CD4-positive, alpha-beta memory T cell (primary cell): ENCODE data around the gene SHROOM2. TPM values are rescaled to one million over a fixed set of nuclear protein-coding genes. Genes with fewer than 3 reads are reported as not detected.

Experiments used
- CTCF ChIA-PET: fragments of 350-600 bp; sonication (Branson Sonifier 250); formaldehyde crosslinking; loops from one replicate; lab custom pipeline; 2021; ENCODE audit warnings: inconsistent platforms; ENCODE audit not compliant: partially characterized antibody; lab: Charles Lee
- POLR2A ChIA-PET: fragments of 350-600 bp; sonication (Branson Sonifier 250); formaldehyde crosslinking; loops from one replicate; lab custom pipeline; 2021; ENCODE audit not compliant: partially characterized antibody; lab: Charles Lee
- DNase-seq, 5 donors: peaks; one replicate each; pipeline versions ENCODE4 v3.0.0 to v3.0.0-alpha.2; 2020 to 2022; ENCODE audit warnings: mixed read lengths in 1 of 5
- H3K27ac ChIP-seq: one replicate; pipeline ENCODE4 v1.7.0; 2013; ENCODE audit warnings: low read depth, low read length
- H3K27me3 ChIP-seq: 2 replicates; pipeline ENCODE4 v1.7.0; 2013; ENCODE audit warnings: mild to moderate bottlenecking, low read length, moderate library complexity; ENCODE audit not compliant: insufficient read depth
- H3K36me3 ChIP-seq: 2 replicates; pipeline ENCODE4 v1.7.0; 2013; ENCODE audit warnings: mild to moderate bottlenecking, low read length, moderate library complexity; ENCODE audit not compliant: insufficient read depth
- H3K4me1 ChIP-seq: 2 replicates; pipeline ENCODE4 v1.7.0; 2013; ENCODE audit warnings: mild to moderate bottlenecking, low read length, moderate library complexity; ENCODE audit not compliant: insufficient read depth
- H3K4me3 ChIP-seq, 2 donors: one replicate each; pipeline ENCODE4 v1.7.0; 2013; ENCODE audit warnings: low read length in 2 of 2, mild to moderate bottlenecking in 1 of 2
- H3K9me3 ChIP-seq, 2 donors: one replicate each; pipeline ENCODE4 v1.7.0; 2013; ENCODE audit warnings: low read length in 2 of 2, control low read depth in 1 of 2; ENCODE audit not compliant: control insufficient read depth in 1 of 2
- H3K27ac Mint-ChIP-seq, 7 donors: one replicate each; pipeline ENCODE4 v1.8.0; 2020 to 2021; ENCODE audit warnings: mixed read lengths in 7 of 7, mild to moderate bottlenecking in 6 of 7, inconsistent platforms in 3 of 7, moderate library complexity in 3 of 7
- H3K27me3 Mint-ChIP-seq, 2 donors: one replicate each; pipeline ENCODE4 v1.8.0; 2020 to 2021; ENCODE audit warnings: mixed read lengths in 2 of 2
- H3K36me3 Mint-ChIP-seq, 2 donors: one replicate each; pipeline ENCODE4 v1.8.0; 2020 to 2021; ENCODE audit warnings: mixed read lengths in 2 of 2, inconsistent platforms in 1 of 2, mild to moderate bottlenecking in 1 of 2
- H3K4me1 Mint-ChIP-seq, 4 donors: one replicate each; pipeline ENCODE4 v1.8.0; 2020 to 2021; ENCODE audit warnings: mixed read lengths in 4 of 4, mild to moderate bottlenecking in 1 of 4
- H3K4me3 Mint-ChIP-seq, 8 donors: one replicate each; pipeline ENCODE4 v1.8.0; 2020 to 2021; ENCODE audit warnings: mixed read lengths in 8 of 8, mild to moderate bottlenecking in 7 of 8, moderate library complexity in 6 of 8, inconsistent platforms in 3 of 8
- H3K9me3 Mint-ChIP-seq, 8 donors: one replicate each; pipeline ENCODE4 v1.8.0; 2020 to 2021; ENCODE audit warnings: mixed read lengths in 8 of 8, mild to moderate bottlenecking in 5 of 8, inconsistent platforms in 3 of 8, moderate library complexity in 1 of 8
- intact Hi-C: fragments of 100-400 bp; cut with micrococcal nuclease; formaldehyde crosslinking; loops from one replicate; pipeline ENCODE4 v1.15.1; 2023
- polyA plus RNA-seq, 2 donors: library from polyadenylated mRNA; unstranded; fragments of 300-500 nt; fragmentation: Illumina TruSeq; gene quantifications; one replicate each; pipeline ENCODE4 v1.2.3, GENCODE V29; 2021
- total RNA-seq, 2 experiments: library from RNA; stranded (reverse); gene quantifications; one replicate each; pipeline ENCODE4 v1.2.3, GENCODE V29; 2021

The SHROOM2 gene
- total and polyA plus RNA-seq, 4 experiments from 2014 or later, result not detected

GRCh38 chrX:9867226-9867625 lies 81.0 kb downstream of the SHROOM2 start:
- Mint-ChIP-seq H3K9me3 (peaks cover 0 to 3% (median 0%) of the 10 kb centered on the region in 8 donors), H3K4me1 (no peaks in the 10 kb centered on the region), H3K27ac (no peak overlapping the region), H3K36me3 (no peaks in the 10 kb centered on the region), H3K4me3 (no peak overlapping the region), H3K27me3 (peaks cover 16 to 18% of the 10 kb centered on the region in 2 donors)
- Histone ChIP-seq H3K27me3 (no peaks in the 10 kb centered on the region), H3K4me1 (no peaks in the 10 kb centered on the region), H3K4me3 (no peak overlapping the region), H3K36me3 (no peaks in the 10 kb centered on the region), H3K27ac (no peak overlapping the region), H3K9me3 (no peaks in the 10 kb centered on the region)
- CTCF ChIA-PET, result no interaction called here
- POLR2A ChIA-PET, result no interaction called here
- no peak for DNase-seq
- intact Hi-C loops, result no loop called here

GRCh38 chrX:9867753-9868152 lies 81.5 kb downstream of the SHROOM2 start:
- ChIA-PET CTCF (no interaction called here), POLR2A (no interaction called here)
- Histone ChIP-seq H3K4me3 (no peak overlapping the region), H3K36me3 (no peaks in the 10 kb centered on the region), H3K9me3 (no peaks in the 10 kb centered on the region), H3K27me3 (no peaks in the 10 kb centered on the region), H3K4me1 (no peaks in the 10 kb centered on the region), H3K27ac (no peak overlapping the region)
- no peak overlapping the region for H3K27ac Mint-ChIP-seq
- H3K4me1 Mint-ChIP-seq, result no peaks in the 10 kb centered on the region
- peaks cover 0 to 3% (median 0%) of the 10 kb centered on the region in 8 donors for H3K9me3 Mint-ChIP-seq
- H3K36me3 Mint-ChIP-seq, result no peaks in the 10 kb centered on the region
- no peak overlapping the region for H3K4me3 Mint-ChIP-seq
- DNase-seq, result no peak
- H3K27me3 Mint-ChIP-seq, result peaks cover 16 to 18% of the 10 kb centered on the region in 2 donors
- intact Hi-C loops, result no loop called here

- Mint-ChIP-seq H3K27ac (no peak overlapping the region), H3K4me3 (no peak overlapping the region), H3K27me3 (peaks cover 16 to 17% of the 10 kb centered on the region in 2 donors), H3K36me3 (no peaks in the 10 kb centered on the region), H3K4me1 (peaks cover 3 to 16% (median 11%) of the 10 kb centered on the region in 4 donors), H3K9me3 (no peaks in the 10 kb centered on the region)
- intact Hi-C loops, result no loop called here
- DNase-seq, result no peak
- Histone ChIP-seq H3K4me1 (no peaks in the 10 kb centered on the region), H3K4me3 (no peak overlapping the region), H3K36me3 (no peaks in the 10 kb centered on the region), H3K27ac (no peak overlapping the region), H3K27me3 (no peaks in the 10 kb centered on the region), H3K9me3 (no peaks in the 10 kb centered on the region)
- CTCF ChIA-PET, result no interaction called here
- POLR2A ChIA-PET, result no interaction called here
Observed at GRCh38 chrX:9871701-9872268, 85.6 kb downstream of the SHROOM2 start.

- DNase-seq, result no peak
- intact Hi-C loops, result no loop called here
- no peaks in the 10 kb centered on the region for H3K36me3 ChIP-seq
- Mint-ChIP-seq H3K4me3 (no peak overlapping the region), H3K4me1 (peaks cover 3 to 16% (median 11%) of the 10 kb centered on the region in 4 donors), H3K27ac (no peak overlapping the region), H3K36me3 (no peaks in the 10 kb centered on the region), H3K9me3 (no peaks in the 10 kb centered on the region), H3K27me3 (peaks cover 6 to 7% of the 10 kb centered on the region in 2 donors)
- H3K9me3 ChIP-seq, result no peaks in the 10 kb centered on the region
- no peak overlapping the region for H3K27ac ChIP-seq
- H3K4me1 ChIP-seq, result no peaks in the 10 kb centered on the region
- no peaks in the 10 kb centered on the region for H3K27me3 ChIP-seq
- no peak overlapping the region for H3K4me3 ChIP-seq
- ChIA-PET POLR2A (no interaction called here), CTCF (interaction anchor here (0.8 to 1.1 kb wide), 2 partner anchors 10 to 247 kb away, joined by 3 to 5 read pairs; no protein-coding TSS in a partner anchor)
Observed at GRCh38 chrX:9873360-9873759, 87.1 kb downstream of the SHROOM2 start.

- CTCF ChIA-PET, result interaction anchor here (0.6 kb wide), 1 partner anchor 123 kb away, joined by 3 read pairs; no protein-coding TSS in a partner anchor
- H3K27ac Mint-ChIP-seq, result no peak overlapping the region
- no peak overlapping the region for H3K4me3 ChIP-seq
- H3K27me3 Mint-ChIP-seq, result peaks cover 6 to 7% of the 10 kb centered on the region in 2 donors
- no peaks in the 10 kb centered on the region for H3K36me3 Mint-ChIP-seq
- no peak overlapping the region for H3K27ac ChIP-seq
- H3K4me1 Mint-ChIP-seq, result peaks cover 3 to 16% (median 11%) of the 10 kb centered on the region in 4 donors
- H3K9me3 Mint-ChIP-seq, result no peaks in the 10 kb centered on the region
- no peaks in the 10 kb centered on the region for H3K36me3 ChIP-seq
- POLR2A ChIA-PET, result no interaction called here
- H3K4me3 Mint-ChIP-seq, result peak overlapping the region in 1 of 8 donors; percentile 20
- no peaks in the 10 kb centered on the region for H3K27me3 ChIP-seq
- H3K4me1 ChIP-seq, result no peaks in the 10 kb centered on the region
- intact Hi-C loops, result loop anchor here (2.0 kb wide), 1 partner anchor 121 kb away; no protein-coding TSS in a partner anchor
- no peaks in the 10 kb centered on the region for H3K9me3 ChIP-seq
- DNase-seq, result peak; percentile 16 to 38 (median 28)
Observed at GRCh38 chrX:9873952-9874351, 87.7 kb downstream of the SHROOM2 start.

- H3K27ac ChIP-seq, result no peak overlapping the region
- intact Hi-C loops, result loop anchor here (2.0 kb wide), 1 partner anchor 120 kb away; no protein-coding TSS in a partner anchor
- POLR2A ChIA-PET, result no interaction called here
- H3K36me3 ChIP-seq, result no peaks in the 10 kb centered on the region
- no peak overlapping the region for H3K4me3 ChIP-seq
- no peak for DNase-seq
- CTCF ChIA-PET, result interaction anchor here (0.6 kb wide), 1 partner anchor 123 kb away, joined by 3 read pairs; no protein-coding TSS in a partner anchor
- no peak overlapping the region for H3K4me3 Mint-ChIP-seq
- no peaks in the 10 kb centered on the region for H3K9me3 Mint-ChIP-seq
- peaks cover 3 to 16% (median 11%) of the 10 kb centered on the region in 4 donors for H3K4me1 Mint-ChIP-seq
- H3K4me1 ChIP-seq, result no peaks in the 10 kb centered on the region
- no peaks in the 10 kb centered on the region for H3K36me3 Mint-ChIP-seq
- no peaks in the 10 kb centered on the region for H3K27me3 ChIP-seq
- no peaks in the 10 kb centered on the region for H3K9me3 ChIP-seq
- H3K27me3 Mint-ChIP-seq, result peaks cover 4 to 6% of the 10 kb centered on the region in 2 donors
- H3K27ac Mint-ChIP-seq, result no peak overlapping the region
Observed at GRCh38 chrX:9874483-9874882, 88.3 kb downstream of the SHROOM2 start.

- Histone ChIP-seq H3K4me1 (no peaks in the 10 kb centered on the region), H3K27me3 (no peaks in the 10 kb centered on the region), H3K27ac (no peak overlapping the region), H3K36me3 (no peaks in the 10 kb centered on the region), H3K9me3 (no peaks in the 10 kb centered on the region), H3K4me3 (no peak overlapping the region)
- DNase-seq, result no peak
- peaks cover 4 to 6% of the 10 kb centered on the region in 2 donors for H3K27me3 Mint-ChIP-seq
- no peaks in the 10 kb centered on the region for H3K36me3 Mint-ChIP-seq
- ChIA-PET CTCF (interaction anchor here (1.0 to 1.3 kb wide), 2 partner anchors 10 to 18 kb away, joined by 3 read pairs; no protein-coding TSS in a partner anchor), POLR2A (no interaction called here)
- H3K9me3 Mint-ChIP-seq, result no peaks in the 10 kb centered on the region
- H3K27ac Mint-ChIP-seq, result no peak overlapping the region
- no peak overlapping the region for H3K4me3 Mint-ChIP-seq
- intact Hi-C loops, result loop anchor here (2.0 kb wide), 1 partner anchor 119 kb away; no protein-coding TSS in a partner anchor
- H3K4me1 Mint-ChIP-seq, result peaks cover 3 to 16% (median 11%) of the 10 kb centered on the region in 4 donors
Observed at GRCh38 chrX:9875801-9876200, 89.6 kb downstream of the SHROOM2 start.
